ENCODE data around the gene HEATR1.
"Not testable (repeated sequence)": the region's sequence is repeated elsewhere in the genome, so short reads cannot be mapped to it uniquely, and the experiment has no call there.

The HEATR1 gene, protein sequence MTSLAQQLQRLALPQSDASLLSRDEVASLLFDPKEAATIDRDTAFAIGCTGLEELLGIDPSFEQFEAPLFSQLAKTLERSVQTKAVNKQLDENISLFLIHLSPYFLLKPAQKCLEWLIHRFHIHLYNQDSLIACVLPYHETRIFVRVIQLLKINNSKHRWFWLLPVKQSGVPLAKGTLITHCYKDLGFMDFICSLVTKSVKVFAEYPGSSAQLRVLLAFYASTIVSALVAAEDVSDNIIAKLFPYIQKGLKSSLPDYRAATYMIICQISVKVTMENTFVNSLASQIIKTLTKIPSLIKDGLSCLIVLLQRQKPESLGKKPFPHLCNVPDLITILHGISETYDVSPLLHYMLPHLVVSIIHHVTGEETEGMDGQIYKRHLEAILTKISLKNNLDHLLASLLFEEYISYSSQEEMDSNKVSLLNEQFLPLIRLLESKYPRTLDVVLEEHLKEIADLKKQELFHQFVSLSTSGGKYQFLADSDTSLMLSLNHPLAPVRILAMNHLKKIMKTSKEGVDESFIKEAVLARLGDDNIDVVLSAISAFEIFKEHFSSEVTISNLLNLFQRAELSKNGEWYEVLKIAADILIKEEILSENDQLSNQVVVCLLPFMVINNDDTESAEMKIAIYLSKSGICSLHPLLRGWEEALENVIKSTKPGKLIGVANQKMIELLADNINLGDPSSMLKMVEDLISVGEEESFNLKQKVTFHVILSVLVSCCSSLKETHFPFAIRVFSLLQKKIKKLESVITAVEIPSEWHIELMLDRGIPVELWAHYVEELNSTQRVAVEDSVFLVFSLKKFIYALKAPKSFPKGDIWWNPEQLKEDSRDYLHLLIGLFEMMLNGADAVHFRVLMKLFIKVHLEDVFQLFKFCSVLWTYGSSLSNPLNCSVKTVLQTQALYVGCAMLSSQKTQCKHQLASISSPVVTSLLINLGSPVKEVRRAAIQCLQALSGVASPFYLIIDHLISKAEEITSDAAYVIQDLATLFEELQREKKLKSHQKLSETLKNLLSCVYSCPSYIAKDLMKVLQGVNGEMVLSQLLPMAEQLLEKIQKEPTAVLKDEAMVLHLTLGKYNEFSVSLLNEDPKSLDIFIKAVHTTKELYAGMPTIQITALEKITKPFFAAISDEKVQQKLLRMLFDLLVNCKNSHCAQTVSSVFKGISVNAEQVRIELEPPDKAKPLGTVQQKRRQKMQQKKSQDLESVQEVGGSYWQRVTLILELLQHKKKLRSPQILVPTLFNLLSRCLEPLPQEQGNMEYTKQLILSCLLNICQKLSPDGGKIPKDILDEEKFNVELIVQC (N-terminal part only)

DNA sequence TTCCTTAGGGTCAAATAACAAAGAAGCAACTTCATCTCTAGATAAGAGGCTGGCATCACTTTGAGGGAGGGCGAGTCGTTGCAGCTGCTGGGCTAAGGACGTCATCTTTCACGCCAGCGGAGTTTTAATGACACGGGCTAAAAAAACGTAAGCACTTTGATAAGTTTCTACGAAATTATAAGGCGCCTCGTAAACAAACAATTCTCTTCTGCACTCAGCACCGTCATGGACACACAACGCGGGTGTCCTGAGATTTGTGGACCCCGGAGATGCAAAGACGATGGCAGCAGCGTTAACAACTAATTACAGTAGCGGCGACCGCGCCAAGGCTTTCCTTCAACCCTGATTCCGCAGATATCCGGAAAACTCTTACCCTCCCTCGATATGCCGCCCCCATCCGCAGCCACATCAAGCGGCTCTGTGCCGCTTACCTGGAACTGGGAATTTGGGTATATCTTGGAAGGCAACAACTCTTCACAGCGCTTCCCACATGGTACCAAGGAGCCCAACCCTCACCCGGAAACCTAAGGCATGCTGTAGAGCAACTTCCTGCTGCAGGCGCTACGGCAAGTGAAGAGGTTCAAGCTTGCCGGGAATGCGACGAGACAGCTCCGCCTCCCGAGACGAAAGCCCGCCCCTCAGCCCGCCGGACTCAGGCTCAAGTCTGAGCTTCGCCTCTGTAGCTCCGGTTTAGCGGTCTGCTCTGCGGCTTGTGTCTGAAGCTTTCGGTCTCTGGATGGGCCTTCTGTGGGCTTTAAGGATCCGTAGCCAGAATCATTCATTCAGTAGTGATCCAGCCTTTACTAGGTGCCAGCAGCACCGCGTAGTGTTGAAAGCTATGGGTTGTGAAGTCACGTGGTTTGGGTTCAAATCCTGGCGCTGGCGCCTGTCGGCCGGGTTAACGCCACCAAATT, at the start of gene HEATR1:
Gene HEATR1 (minus strand): TSS at position 526 of the 914 bp plus-strand sequence. CDS start 421 bp downstream, at position 105.
- peak; percentile 96 for DNase-seq

DNA sequence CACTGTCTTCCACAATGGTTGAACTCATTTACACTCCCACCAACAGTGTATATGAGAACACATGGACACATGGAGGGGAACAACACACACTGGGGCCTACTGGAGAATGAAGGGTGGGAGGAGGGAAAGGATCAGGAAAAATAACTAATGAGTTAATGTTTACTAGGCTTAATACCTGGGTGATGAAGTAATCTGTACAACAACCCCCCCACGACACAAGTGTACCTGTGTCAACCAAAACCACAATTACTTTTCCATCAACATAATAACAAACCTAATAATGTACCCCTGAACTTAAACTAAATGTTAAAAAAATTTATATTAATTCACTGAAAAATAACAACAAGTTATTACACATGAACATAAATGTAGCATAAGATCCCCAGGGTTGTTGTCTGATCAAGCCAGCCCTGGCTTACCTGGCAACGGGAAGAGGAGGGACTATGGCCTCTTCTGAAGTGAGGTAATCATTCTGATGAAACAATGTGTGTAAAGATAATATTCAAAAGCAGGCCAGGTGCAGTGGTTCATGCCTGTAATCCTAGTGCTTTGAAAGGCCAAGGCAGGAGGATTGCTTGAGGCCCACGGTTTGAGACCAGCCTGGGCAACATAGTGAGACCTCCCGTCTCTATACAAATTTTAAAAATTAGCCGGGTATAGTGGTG, 40.8 kb upstream of the HEATR1 start:
- no peak for DNase-seq

DNA sequence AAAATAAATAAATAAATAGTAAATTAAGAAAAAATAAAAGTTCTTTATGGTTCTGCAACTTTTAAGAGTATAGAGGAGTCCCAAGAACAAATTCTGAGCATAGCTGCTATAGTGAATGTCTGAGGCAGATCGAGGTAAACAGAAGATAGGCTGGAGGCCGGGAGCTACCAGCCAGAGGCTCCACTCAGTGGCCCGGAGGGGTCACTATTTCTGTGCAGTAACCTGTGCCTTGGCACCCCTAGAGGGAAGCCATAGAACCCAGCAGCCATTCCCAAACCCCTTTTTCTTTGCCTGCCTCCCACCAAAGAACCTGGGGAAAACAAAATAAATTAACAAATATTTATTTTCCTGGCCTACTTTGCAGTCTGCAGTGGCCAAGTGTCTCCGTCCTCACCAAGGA, 38.4 kb upstream of the HEATR1 start:
- DNase-seq, result no peak

DNA sequence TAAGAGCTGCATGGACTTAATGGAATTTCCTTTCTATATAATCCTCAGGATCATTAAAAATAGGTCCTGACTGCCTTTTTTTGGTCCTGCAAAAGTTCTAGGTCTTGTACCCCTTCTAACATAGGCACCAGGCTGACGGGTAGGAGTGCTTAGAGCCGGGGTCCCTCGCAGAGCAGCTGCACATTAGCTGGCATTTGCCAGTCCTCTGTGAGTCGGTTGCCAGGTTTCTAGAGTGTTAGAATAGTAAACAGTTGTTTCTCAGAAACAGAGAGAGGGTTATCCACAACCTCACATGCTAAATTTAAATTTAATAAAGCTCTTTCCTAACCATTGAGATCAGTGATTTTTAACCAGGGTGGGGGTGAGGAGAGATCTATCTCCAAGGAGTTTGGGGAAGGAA, 35.4 kb upstream of the HEATR1 start:
- no peak for DNase-seq

DNA sequence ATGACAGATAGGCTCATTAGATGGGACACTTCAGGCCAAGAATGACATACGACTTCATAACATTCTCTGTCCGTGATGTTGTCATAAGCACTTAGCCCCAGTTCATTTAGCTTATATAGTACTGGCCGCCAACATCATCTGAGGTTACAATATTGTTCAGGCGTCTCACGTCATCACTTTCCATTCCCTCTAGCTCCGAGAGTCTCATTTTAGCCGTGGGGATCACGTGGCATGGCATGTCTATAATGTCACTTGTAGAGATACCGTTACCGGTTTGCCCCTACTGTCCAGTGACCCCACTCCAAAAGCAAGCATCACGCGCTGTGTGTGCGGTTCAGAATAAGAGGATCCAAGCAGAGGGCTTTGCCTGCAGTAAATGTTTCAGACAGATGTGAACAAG, 34.6 kb upstream of the HEATR1 start:
- no peak for DNase-seq

DNA sequence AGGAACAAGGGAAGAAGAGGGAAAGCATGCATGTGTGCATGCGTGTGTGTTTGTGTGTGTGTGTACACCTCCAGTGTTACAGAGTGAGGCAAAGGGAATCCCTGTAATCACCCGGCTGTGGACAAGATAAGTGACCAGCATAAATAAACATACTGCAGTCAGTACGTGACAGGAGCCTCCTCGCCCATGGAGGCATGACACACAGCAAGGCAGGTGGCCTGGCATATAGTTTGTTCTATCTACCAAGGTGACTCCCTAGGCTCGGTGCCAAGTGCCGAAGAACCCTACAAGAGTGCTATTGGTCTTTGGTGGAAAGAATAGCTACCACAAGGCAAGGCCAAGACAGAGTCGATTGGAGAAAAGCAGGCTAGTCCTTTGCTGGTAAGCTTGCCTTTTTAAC, 31.7 kb upstream of the HEATR1 start:
- DNase-seq, result peak; percentile 39

DNA sequence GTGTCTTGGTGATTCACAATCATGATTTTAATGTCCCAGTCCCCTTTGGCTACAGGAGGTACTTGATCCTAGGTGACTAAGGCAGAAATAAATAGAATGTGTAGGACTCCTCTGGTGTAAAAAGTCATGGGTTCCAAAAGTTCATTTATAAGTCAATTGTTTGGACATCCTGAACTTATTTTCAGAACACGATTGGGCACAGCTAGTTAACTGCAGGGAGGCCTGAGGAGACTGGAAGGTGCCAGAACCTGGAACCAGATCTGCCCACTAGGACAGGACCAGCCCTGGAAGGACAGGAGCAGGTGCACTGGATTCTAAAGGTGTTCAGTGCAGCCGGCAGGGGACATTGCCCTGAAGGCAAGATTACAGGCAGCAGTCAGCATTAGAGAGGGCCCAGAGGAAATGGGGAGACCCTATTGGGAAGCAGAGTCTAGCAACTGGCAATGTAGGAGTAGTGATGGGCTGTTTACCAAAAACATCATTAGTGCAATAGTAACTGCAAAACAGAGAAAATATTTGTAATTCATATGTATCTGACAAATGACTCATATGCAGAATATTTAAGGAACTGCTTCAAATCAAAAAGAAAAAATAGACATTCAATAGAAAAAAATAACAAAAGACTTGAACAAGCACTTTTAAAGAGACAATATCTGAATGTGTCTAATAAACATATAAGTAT, 23.6 kb upstream of the HEATR1 start:
- DNase-seq, result no peak

DNA sequence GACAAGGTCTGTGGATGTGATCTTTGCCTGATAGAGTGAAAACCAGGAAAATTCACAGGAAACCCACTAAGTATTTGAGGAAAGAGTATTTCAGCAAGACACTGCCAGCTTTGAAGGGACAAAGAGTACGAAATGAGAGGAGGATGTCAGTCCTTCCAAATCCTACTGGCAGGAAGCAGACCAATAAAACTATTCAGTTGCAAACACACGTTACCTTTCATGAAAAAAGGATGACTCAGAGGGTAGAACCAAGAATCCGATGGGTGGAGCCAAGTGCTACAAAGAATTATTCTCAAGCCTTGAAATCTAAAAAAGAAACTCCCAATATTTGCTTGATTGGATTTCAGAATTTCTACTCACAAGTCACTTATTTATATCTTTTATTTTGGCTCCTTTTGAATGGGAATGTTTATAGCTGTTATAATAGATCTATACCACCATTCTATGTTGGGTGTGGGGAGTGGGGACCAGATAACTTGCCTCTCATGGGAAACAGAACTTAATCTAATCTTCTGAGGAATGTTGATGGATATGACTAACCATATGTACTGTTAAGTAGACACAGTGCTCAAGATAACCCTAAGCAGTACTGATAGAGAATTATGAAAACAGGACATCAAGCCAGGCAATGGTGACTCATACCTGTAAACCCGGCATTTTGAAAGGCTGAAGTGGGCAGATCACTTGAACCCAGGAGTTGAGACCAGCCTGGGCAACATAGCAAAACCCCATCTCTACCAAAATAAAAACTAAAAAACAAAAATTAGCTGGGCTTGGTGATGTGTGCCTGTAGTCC, 19.3 kb upstream of the HEATR1 start:
- no peak for DNase-seq

DNA sequence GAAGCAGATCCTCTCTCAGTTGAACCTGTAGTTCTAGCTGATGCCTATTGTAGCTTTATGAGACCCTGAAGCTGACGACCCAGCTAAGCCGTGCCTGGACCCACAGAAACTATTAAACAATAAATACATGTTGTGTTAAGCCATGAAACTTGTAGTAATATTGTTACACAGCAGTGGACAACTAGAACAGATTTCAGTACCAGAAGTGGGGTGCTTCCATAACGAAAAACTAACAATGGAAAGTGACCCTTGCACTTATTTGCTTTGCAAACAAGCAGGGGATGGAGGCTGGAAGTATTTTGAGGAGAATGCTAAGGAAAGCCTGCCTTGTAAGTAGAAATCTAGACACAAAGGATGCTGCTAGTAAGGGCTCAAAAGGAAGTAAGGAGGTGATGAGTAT, 18.1 kb upstream of the HEATR1 start:
- no peak for DNase-seq

DNA sequence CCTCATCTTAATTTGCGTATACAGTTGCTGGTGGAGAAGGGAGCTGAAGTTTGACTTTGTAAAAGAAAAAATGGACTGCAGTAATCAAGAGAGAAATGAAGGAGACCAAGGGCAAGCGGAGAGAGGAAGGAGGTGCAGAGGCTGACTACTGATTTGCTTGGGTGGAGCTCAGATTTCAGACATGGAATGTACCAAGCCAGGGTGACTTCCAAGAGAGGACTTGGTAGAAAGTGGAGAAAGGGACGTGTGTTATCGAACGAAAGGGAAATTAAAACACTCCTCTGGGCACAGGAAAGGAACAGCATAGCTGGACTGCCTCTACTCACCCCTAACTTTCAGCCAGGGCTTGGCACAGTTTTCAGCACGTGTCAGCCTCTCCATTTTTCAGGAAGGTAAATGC, 15.1 kb upstream of the HEATR1 start:
- DNase-seq, result no peak

DNA sequence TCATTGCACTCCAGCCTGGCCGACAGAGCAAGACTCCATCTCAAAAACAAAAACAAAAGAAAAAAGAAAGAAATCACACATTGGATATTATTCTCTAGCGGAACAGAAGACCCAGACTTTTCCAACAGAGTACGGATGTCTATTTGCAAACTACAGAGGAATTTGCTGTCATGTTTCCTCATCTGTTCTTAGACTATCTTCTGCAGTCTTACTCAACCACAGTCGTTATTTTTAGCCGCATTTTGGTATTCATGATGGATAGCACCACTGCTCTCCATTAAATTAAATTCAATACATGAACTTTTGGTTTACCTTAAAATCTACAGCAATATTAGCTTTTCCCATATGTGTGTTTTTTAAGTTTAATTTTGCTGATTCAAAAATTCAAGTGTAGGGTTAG, 14.2 kb upstream of the HEATR1 start:
- DNase-seq, result no peak

DNA sequence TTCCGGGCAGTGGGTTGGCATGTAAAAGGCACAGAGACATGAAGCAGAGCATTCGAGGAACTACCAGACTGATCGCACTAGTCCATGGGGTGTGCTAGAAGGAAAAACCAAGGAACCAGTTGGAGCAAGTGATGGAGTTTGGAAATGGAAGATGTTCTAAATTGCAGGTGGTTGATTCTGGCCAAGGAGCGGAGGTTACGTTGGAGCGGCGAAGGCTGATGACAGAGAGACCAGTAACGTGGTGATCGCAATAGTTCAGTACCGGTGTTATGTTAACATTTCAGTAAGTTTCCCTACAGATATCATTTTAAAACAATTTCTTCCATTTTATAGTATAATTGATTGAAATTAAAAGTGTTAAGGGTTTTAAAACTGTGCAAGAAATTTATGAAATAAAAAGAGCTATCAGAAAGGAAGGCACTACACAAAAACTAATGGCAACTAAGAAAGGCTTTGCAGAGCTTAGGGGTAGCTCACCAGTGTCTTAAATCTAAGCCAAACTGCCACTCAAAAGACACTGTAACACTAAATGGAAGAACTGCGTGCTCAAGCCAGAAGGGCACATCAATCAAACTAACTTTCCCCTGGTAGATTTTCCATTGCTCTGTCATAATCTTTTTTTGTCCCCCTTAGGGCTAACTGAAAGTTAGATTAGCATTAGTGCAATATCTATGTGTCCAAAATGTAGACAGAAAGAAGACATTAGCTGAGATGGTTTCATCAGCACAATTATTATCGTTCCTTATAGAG, 11.3 kb upstream of the HEATR1 start:
- no peak for DNase-seq

DNA sequence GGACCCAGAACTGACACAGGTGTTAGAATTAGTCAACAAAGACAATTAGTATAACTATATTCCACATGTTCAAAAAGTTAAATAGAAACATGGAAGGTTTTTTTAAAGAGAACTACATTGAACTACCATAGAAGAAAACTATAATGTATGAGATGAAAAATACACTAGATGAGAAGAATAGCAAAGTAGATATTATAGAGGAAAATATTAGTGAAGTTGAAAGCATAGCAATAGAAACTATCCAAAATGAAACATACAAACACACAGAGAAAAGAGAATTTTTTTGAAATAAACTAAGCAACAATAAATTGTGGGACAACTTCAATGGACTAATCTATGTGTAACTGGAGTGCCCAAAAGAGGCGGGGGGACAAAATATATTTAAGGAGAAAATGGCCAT, 8.0 kb upstream of the HEATR1 start:
- no peak for DNase-seq

DNA sequence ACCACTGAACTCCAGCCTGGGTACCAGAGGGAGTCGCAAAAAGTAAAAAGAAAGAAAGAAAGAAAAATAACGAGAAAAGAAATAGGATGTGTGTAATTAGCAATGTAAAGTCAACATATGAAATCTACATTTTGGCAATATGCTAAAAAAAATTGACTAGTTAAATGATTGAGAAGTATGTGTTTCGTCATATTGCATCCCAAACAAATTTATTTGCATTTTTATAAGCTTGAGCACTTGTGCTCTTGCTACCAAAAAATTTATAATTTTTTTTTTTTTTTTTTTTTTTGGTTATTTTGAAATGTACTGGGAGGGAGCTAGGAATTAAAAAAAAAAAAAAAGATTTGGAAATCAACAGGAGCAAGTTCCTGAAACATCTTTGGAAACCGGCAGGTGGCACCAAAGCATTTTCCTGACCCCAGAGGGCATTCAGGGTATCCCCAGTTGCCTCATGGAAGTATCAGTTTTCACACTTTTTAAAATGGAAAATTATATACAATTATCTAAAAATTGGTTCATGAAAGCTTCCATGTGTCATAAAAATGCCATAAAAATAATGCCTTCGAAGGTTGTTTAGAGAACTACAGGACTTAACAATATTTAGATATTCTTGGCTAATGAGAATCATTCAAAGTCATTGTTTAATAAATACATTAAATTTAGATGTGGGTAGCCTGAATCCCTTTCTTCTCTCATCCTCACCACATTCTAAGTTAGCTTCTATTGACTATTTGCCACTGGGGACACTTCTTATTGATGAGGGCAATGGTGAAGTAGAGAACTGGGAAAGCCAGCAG, 4.8 kb upstream of the HEATR1 start:
- DNase-seq, result peak; percentile 36

DNA sequence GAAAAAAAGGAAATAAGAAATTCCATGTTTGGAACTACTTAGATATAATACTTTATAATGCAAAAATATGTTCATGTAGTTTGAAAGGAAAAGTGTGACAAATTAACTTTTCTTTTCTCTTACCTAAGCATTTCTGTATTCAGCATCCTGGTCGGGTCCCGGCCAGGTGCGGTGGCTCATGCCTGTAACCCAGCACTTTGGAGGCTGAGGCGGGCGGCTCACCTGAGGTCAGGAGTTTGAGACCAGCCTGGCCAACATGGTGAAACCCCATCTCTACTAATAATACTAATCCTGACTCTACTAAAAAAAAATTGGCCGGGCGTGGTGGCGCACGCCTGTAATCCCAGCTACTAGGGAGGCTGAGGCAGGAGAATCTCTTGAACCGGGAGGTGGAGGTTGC, 3.3 kb upstream of the HEATR1 start:
- not testable (repeated sequence) for DNase-seq

DNA sequence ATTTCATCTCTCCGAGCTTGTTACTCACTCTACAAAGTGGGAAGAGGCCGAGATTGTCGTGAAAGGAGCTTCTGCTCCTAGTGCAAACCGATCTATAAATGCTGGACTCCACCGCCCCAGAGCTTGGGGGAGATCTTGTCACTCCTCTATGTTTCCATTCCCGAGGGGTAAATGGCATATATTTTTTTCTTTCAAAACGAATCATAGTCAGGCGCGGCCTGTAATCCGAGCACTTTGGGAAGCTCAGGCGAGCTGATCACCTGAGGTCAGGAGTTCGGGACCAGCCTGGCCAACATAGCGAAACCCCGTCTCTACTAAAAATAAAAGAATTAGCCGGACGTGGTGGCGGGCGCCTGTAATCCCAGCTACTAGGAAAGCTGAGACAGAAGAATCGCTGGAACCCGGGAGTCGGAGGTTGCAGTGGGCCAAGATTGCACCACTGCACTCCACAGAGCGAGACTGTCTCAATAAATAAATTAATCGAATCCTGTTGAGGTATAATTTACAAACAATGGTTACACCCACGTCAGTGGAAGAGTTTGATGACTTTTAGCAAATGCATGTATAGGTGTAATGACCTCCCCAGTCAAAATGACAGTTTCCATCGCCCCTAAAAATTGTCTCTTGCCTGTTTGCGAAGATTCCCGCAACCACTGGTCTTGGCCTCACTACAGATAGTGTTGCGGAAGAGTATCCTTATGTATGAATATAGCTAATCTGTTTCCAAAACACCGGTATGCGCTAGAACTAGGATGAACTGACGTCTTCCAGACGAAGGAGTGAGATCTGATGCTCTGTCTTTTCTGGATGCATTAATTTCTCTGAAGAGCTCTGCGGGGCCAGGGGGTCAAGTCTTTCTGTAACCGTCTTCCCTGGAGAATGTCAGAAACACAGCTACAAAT, 840 bp upstream of the HEATR1 start:
- no peak for DNase-seq

DNA sequence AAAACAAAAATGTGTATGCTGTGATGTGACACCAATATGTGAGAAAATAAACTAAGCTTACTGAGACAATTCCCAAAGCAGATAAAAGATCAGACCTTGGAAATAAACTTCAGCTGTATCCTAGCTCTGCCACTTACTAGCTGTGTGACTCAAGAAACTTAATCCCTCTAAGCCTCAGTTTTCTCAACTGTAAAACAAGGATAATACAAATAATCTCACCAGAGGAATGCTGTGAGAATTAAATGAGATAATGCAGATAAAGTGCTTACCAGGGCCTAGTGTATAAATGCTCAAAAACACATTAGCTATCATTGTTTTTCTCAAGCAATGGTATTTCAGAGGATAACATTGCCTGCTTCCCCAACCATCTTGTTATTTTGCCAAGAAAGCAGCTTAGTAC, 2.1 kb downstream of the HEATR1 start:
- no peak for DNase-seq

Data from RPMI8226 (cell line).